ENCODE results near the gene TCF15.

Gene TCF15

GRCh38 chr20:650281-650680, 40.2 kb upstream of the TCF15 start:
- TF ChIP-seq TSHZ2 (CRISPR knock-in tag; IDR thresholded peaks at IDR 0.05) (no peak), ESRRG (CRISPR knock-in tag; IDR thresholded peaks at IDR 0.05) (no peak), ZFP30 (CRISPR knock-in tag; IDR thresholded peaks at IDR 0.05) (no peak), ZNF565 (CRISPR knock-in tag; conservative IDR thresholded peaks at IDR 0.05; ENCODE audit: low read depth) (no peak), OSR1 (CRISPR knock-in tag; IDR thresholded peaks at IDR 0.05) (no peak), RARB (CRISPR knock-in tag; IDR thresholded peaks at IDR 0.05) (no peak), BACH2 (CRISPR knock-in tag; IDR thresholded peaks at IDR 0.05; ENCODE audit: borderline replicate concordance) (no peak), ZFP3 (CRISPR knock-in tag; IDR thresholded peaks at IDR 0.05) (no peak), ZNF8 (CRISPR knock-in tag; IDR thresholded peaks at IDR 0.05) (no peak), POU6F1 (CRISPR knock-in tag; IDR thresholded peaks at IDR 0.05; ENCODE audit: borderline replicate concordance, low read depth) (no peak), CREB5 (CRISPR knock-in tag; IDR thresholded peaks at IDR 0.05; ENCODE audit: low read depth) (no peak), CSDC2 (CRISPR knock-in tag; IDR thresholded peaks at IDR 0.05) (no peak)
- no peak for ATAC-seq

DNA sequence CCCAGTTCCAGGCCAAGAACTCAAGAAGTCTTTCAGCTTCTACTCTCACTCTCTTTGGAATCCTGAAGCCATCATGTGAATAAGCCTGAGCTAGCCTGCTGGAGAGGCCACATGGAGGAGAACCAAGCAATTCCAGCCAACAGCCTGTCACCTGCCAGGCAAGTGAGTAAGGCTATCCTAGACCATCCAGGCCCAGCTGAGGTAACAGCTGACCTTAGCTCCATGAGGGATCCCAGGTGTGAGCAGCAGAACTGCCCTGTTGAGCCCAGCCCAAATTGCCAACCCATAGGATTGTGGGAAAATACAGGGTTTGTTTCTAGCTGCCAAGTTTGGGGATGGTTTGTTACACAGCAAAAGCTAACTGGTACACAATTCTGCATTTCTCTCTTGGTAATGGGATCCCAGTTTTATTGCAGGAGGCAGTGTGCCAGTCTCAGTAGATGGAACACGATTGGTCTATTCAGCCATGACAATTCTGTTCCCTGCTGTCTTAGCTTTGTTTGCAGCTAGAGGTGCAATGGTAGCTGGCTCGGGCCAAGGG, 37.4 kb upstream of the TCF15 start:
- no peak for ATAC-seq
- TF ChIP-seq RARB (CRISPR knock-in tag; IDR thresholded peaks at IDR 0.05) (no peak), ZC3H10 (CRISPR knock-in tag; IDR thresholded peaks at IDR 0.05) (no peak), POU6F1 (CRISPR knock-in tag; IDR thresholded peaks at IDR 0.05; ENCODE audit: borderline replicate concordance, low read depth) (no peak), CSDC2 (CRISPR knock-in tag; IDR thresholded peaks at IDR 0.05) (no peak), ZNF8 (CRISPR knock-in tag; IDR thresholded peaks at IDR 0.05) (no peak), OSR1 (CRISPR knock-in tag; IDR thresholded peaks at IDR 0.05) (no peak), ZNF565 (CRISPR knock-in tag; conservative IDR thresholded peaks at IDR 0.05; ENCODE audit: low read depth) (no peak), ARNTL (CRISPR knock-in tag; IDR thresholded peaks at IDR 0.05; ENCODE audit: borderline replicate concordance, low read depth) (no peak), GLIS3 (CRISPR knock-in tag; IDR thresholded peaks at IDR 0.05) (no peak), PPARA (CRISPR knock-in tag; IDR thresholded peaks at IDR 0.05; ENCODE audit: borderline replicate concordance) (no peak), ZFP30 (CRISPR knock-in tag; IDR thresholded peaks at IDR 0.05) (no peak), ZNF70 (CRISPR knock-in tag; IDR thresholded peaks at IDR 0.05) (no peak)

- ATAC-seq = no peak
- TF ChIP-seq SNAI2 (CRISPR knock-in tag; IDR thresholded peaks at IDR 0.05) = no peak
- TF ChIP-seq ISL1 (CRISPR knock-in tag; IDR thresholded peaks at IDR 0.05) = no peak
- TF ChIP-seq ARNTL (CRISPR knock-in tag; IDR thresholded peaks at IDR 0.05; ENCODE audit: borderline replicate concordance, low read depth) = no peak
- TF ChIP-seq OSR1 (CRISPR knock-in tag; IDR thresholded peaks at IDR 0.05) = no peak
- no peak for TF ChIP-seq PPARA (CRISPR knock-in tag; IDR thresholded peaks at IDR 0.05; ENCODE audit: borderline replicate concordance)
- TF ChIP-seq CSDC2 (CRISPR knock-in tag; IDR thresholded peaks at IDR 0.05) = no peak
- TF ChIP-seq RARB (CRISPR knock-in tag; IDR thresholded peaks at IDR 0.05) = no peak
- TF ChIP-seq ZC3H10 (CRISPR knock-in tag; IDR thresholded peaks at IDR 0.05) = no peak
- TF ChIP-seq ESRRG (CRISPR knock-in tag; IDR thresholded peaks at IDR 0.05) = no peak
- TF ChIP-seq, protein P1, sequence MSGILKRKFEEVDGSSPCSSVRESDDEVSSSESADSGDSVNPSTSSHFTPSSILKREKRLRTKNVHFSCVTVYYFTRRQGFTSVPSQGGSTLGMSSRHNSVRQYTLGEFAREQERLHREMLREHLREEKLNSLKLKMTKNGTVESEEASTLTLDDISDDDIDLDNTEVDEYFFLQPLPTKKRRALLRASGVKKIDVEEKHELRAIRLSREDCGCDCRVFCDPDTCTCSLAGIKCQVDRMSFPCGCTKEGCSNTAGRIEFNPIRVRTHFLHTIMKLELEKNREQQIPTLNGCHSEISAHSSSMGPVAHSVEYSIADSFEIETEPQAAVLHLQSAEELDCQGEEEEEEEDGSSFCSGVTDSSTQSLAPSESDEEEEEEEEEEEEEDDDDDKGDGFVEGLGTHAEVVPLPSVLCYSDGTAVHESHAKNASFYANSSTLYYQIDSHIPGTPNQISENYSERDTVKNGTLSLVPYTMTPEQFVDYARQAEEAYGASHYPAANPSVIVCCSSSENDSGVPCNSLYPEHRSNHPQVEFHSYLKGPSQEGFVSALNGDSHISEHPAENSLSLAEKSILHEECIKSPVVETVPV (CRISPR knock-in tag; IDR thresholded peaks at IDR 0.05) = no peak
- no peak for TF ChIP-seq ZNF70 (CRISPR knock-in tag; IDR thresholded peaks at IDR 0.05)
- TF ChIP-seq CREB5 (CRISPR knock-in tag; IDR thresholded peaks at IDR 0.05; ENCODE audit: low read depth) = no peak
- no peak for TF ChIP-seq ZFP3 (CRISPR knock-in tag; IDR thresholded peaks at IDR 0.05)
- no peak for TF ChIP-seq TSHZ2 (CRISPR knock-in tag; IDR thresholded peaks at IDR 0.05)
- no peak for TF ChIP-seq ZNF8 (CRISPR knock-in tag; IDR thresholded peaks at IDR 0.05)
- no peak for TF ChIP-seq POU6F1 (CRISPR knock-in tag; IDR thresholded peaks at IDR 0.05; ENCODE audit: borderline replicate concordance, low read depth)
- TF ChIP-seq ZNF565 (CRISPR knock-in tag; conservative IDR thresholded peaks at IDR 0.05; ENCODE audit: low read depth) = no peak
Observed at GRCh38 chr20:646868-647233, 36.7 kb upstream of the TCF15 start.

Data from SK-N-SH treated with all-trans-retinoic acid at 6 μM for 48 hours (cell line).